ENCODE measurements around the gene PSPH. TPM values are rescaled to one million over a fixed set of nuclear protein-coding genes. Genes with fewer than 3 reads are reported as not detected.
"Not testable (repeated sequence)": the region's sequence is repeated elsewhere in the genome, so short reads cannot be mapped to it uniquely, and the experiment has no call there.

The PSPH gene
- total RNA-seq, 1 experiment from 2014 or later = 50.7 TPM

DNA sequence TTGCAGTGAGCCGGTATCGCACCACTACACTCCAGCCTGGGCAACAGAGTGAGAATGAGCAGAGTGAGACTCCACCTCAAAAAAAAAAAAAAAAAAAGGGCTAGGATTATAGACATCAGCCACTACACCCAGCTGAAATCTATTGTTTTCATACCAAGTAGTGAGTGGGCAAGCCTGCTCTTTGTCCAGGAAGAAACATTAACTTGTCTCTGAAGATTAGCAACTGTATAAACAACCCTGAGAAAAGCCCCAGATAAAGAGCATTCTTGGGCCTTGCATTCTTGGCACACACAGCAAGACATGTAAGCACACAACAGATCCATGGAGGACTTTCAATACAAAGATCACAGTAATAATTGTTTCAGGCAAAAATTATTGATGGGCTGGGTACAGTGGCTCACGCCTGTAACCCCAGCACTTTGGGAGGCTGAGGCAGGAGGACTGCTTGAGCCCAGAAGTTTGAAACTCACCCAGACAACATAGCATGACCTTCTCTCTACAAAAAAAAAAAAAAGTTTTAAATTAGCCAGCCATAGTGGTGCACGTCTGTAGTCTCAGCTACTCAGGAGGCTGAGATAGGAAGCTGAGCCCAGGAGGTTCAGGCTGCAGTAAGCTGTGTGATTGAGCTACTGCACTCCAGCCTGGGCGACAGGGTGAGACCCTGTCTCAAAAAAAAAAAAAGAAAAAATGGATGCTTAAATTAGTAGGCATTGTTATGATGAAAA, 4.4 kb downstream of the PSPH start:
- H3K9ac ChIP-seq (ENCODE audit: low read length) = no peak overlapping the region
- H3K79me2 ChIP-seq (ENCODE audit: insufficient read depth, low read length) = peaks cover 76% of the 10 kb centered on the region
- DNase-seq (ENCODE audit: low read depth, low spot score) = no peak
- no peaks in the 10 kb centered on the region for H3K9me2 ChIP-seq (ENCODE audit: insufficient read depth)
- H3K36me3 ChIP-seq (ENCODE audit: control insufficient read depth in 1 of 2, insufficient read depth in 2 of 2, low read length in 2 of 2) = peaks cover 0 to 6% of the 10 kb centered on the region in 2 experiments; a peak in 2 of 4 replicates
- no peaks in the 10 kb centered on the region for H3K9me3 ChIP-seq (ENCODE audit: control insufficient read depth in 1 of 2, insufficient read depth in 1 of 2, low read depth in 1 of 2, low read length in 2 of 2)
- POLR2A ChIA-PET = no interaction called here
- H3K27ac ChIP-seq (ENCODE audit: low read depth, low read length) = no peak overlapping the region
- no peak for TF ChIP-seq CBX3 (IDR thresholded peaks at IDR 0.05; ENCODE audit: low read depth)
- TF ChIP-seq ATF3 (IDR thresholded peaks at IDR 0.05) = no peak
- TF ChIP-seq ELF1 (IDR thresholded peaks at IDR 0.05; ENCODE audit: borderline replicate concordance, low read depth) = no peak
- TF ChIP-seq EGR1 (IDR thresholded peaks at IDR 0.05; ENCODE audit: low read depth) = no peak
- TF ChIP-seq POLR2A (IDR thresholded peaks at IDR 0.05; ENCODE audit: borderline replicate concordance, extremely low read depth, insufficient read depth, insufficient read length) = no peak
- no peak for TF ChIP-seq SRF (IDR thresholded peaks at IDR 0.05; ENCODE audit: low read depth)
- TF ChIP-seq ZFX (IDR thresholded peaks at IDR 0.05) = no peak
- TF ChIP-seq JUND (IDR thresholded peaks at IDR 0.05) = no peak
- TF ChIP-seq SP1 (IDR thresholded peaks at IDR 0.05; ENCODE audit: low read depth) = no peak
- TF ChIP-seq FOSL1 (IDR thresholded peaks at IDR 0.05; ENCODE audit: low read depth) = no peak
- no peak for TF ChIP-seq RAD21 (IDR thresholded peaks at IDR 0.05; ENCODE audit: low read depth)
- no peak for TF ChIP-seq EZH2phosphoT487 (IDR thresholded peaks at IDR 0.05; ENCODE audit: borderline replicate concordance)
- TF ChIP-seq, protein P1, sequence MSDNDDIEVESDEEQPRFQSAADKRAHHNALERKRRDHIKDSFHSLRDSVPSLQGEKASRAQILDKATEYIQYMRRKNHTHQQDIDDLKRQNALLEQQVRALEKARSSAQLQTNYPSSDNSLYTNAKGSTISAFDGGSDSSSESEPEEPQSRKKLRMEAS (IDR thresholded peaks at IDR 0.05) = no peak
- no peak for TF ChIP-seq CEBPB (IDR thresholded peaks at IDR 0.05; ENCODE audit: low read depth)
- TF ChIP-seq, protein P2, sequence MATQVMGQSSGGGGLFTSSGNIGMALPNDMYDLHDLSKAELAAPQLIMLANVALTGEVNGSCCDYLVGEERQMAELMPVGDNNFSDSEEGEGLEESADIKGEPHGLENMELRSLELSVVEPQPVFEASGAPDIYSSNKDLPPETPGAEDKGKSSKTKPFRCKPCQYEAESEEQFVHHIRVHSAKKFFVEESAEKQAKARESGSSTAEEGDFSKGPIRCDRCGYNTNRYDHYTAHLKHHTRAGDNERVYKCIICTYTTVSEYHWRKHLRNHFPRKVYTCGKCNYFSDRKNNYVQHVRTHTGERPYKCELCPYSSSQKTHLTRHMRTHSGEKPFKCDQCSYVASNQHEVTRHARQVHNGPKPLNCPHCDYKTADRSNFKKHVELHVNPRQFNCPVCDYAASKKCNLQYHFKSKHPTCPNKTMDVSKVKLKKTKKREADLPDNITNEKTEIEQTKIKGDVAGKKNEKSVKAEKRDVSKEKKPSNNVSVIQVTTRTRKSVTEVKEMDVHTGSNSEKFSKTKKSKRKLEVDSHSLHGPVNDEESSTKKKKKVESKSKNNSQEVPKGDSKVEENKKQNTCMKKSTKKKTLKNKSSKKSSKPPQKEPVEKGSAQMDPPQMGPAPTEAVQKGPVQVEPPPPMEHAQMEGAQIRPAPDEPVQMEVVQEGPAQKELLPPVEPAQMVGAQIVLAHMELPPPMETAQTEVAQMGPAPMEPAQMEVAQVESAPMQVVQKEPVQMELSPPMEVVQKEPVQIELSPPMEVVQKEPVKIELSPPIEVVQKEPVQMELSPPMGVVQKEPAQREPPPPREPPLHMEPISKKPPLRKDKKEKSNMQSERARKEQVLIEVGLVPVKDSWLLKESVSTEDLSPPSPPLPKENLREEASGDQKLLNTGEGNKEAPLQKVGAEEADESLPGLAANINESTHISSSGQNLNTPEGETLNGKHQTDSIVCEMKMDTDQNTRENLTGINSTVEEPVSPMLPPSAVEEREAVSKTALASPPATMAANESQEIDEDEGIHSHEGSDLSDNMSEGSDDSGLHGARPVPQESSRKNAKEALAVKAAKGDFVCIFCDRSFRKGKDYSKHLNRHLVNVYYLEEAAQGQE (IDR thresholded peaks at IDR 0.05; ENCODE audit: low read depth) = no peak
- TF ChIP-seq CTCF (IDR thresholded peaks at IDR 0.05 in 2 of 3, conservative IDR thresholded peaks at IDR 0.05 in 1 of 3; ENCODE audit: borderline replicate concordance in 1 of 3, insufficient read depth in 1 of 3, low read depth in 2 of 3, low read length in 2 of 3) = no peak
- TF ChIP-seq SIN3A (IDR thresholded peaks at IDR 0.05; ENCODE audit: low read depth) = no peak
- no peak for TF ChIP-seq POLR2AphosphoS5 (IDR thresholded peaks at IDR 0.05; ENCODE audit: low read depth, low read length)
- intact Hi-C loops (cut with micrococcal nuclease) = no loop called here
- CTCF ChIA-PET = no interaction called here
- H4K20me1 ChIP-seq (ENCODE audit: insufficient read depth) = no peaks in the 10 kb centered on the region
- H3K4me2 ChIP-seq (ENCODE audit: low read length) = no peak overlapping the region
- no peak overlapping the region for H3K4me3 ChIP-seq (replicated peaks in 1 of 2; ENCODE audit: low read depth in 1 of 2, low read length in 2 of 2)
- H3K27me3 ChIP-seq (ENCODE audit: insufficient read depth, low read length) = no peaks in the 10 kb centered on the region
- peaks cover 16 to 23% of the 10 kb centered on the region in 2 experiments for H3K4me1 ChIP-seq (ENCODE audit: control insufficient read depth in 1 of 2, insufficient read depth in 2 of 2, low read length in 2 of 2)
- ATAC-seq = no peak
- BruUV-seq (replicated peaks) = no TSS peak
- RAD21 ChIA-PET (ENCODE audit: low non-redundant PET in 1 of 2, low total read pairs in 2 of 2, uncharacterized antibody in 2 of 2, unreplicated experiment in 2 of 2) = no interaction called here
- no peak overlapping the region for H2AFZ ChIP-seq (ENCODE audit: low read depth, low read length, poor library complexity, severe bottlenecking)

GRCh38 chr7:56045758-56046157, 5.5 kb downstream of the PSPH start:
- H3K4me3 ChIP-seq (replicated peaks in 1 of 2; ENCODE audit: low read depth in 1 of 2, low read length in 2 of 2); H4K20me1 ChIP-seq (ENCODE audit: insufficient read depth); BruUV-seq (replicated peaks); CTCF ChIA-PET; H3K27me3 ChIP-seq (ENCODE audit: insufficient read depth, low read length); H3K9me2 ChIP-seq (ENCODE audit: insufficient read depth); H3K27ac ChIP-seq (ENCODE audit: low read depth, low read length); DNase-seq (ENCODE audit: low read depth, low spot score); H3K9ac ChIP-seq (ENCODE audit: low read length); ATAC-seq; H2AFZ ChIP-seq (ENCODE audit: low read depth, low read length, poor library complexity, severe bottlenecking); H3K36me3 ChIP-seq (ENCODE audit: control insufficient read depth in 1 of 2, insufficient read depth in 2 of 2, low read length in 2 of 2); POLR2A ChIA-PET; H3K9me3 ChIP-seq (ENCODE audit: control insufficient read depth in 1 of 2, insufficient read depth in 1 of 2, low read depth in 1 of 2, low read length in 2 of 2); intact Hi-C loops (cut with micrococcal nuclease); H3K4me2 ChIP-seq (ENCODE audit: low read length): not testable (repeated sequence)
- H3K79me2 ChIP-seq (ENCODE audit: insufficient read depth, low read length) = peaks cover 70% of the 10 kb centered on the region
- RAD21 ChIA-PET (ENCODE audit: low non-redundant PET in 1 of 2, low total read pairs in 2 of 2, uncharacterized antibody in 2 of 2, unreplicated experiment in 2 of 2) = interaction anchor here in 1 of 2 experiments (0.7 kb wide), 1 partner anchor 733 kb away, joined by 3 read pairs; no protein-coding TSS in a partner anchor
- peaks cover 16 to 23% of the 10 kb centered on the region in 2 experiments for H3K4me1 ChIP-seq (ENCODE audit: control insufficient read depth in 1 of 2, insufficient read depth in 2 of 2, low read length in 2 of 2)
